Natural killer cell treated with Interleukin-12 subunit alpha and Interleukin-12 subunit beta and Interleukin-15 and Interleukin-18, amount 100 ng/mL, for 72 hours (primary cell): ENCODE measurements around the gene CDC20B. TPM values are rescaled to one million over a fixed set of nuclear protein-coding genes. Genes with fewer than 3 reads are reported as not detected.

Experiments used
- ATAC-seq, 2 donors: fragments of 150-1000 bp; cut with Tn5 transposase in 1 of 2; sonication (Bioruptor Pico), chemical (Tn5 transposase) in 1 of 2; 2 replicates each; pipeline ENCODE4 v1.10.0; 2021
- DNase-seq: peaks from one replicate; pipeline ENCODE4 v3.0.0; 2022; ENCODE audit warnings: low spot score
- H3K27ac Mint-ChIP-seq, 2 donors: 1 replicate in 1 of 2; 2 replicates in 1 of 2; pipeline ENCODE4 v1.8.0; 2022; ENCODE audit warnings: mixed read lengths in 2 of 2, mild to moderate bottlenecking in 1 of 2, moderate library complexity in 1 of 2
- H3K27me3 Mint-ChIP-seq, 2 donors: 1 replicate in 1 of 2; 2 replicates in 1 of 2; pipeline ENCODE4 v1.8.0; 2022; ENCODE audit warnings: mixed read lengths in 2 of 2
- H3K36me3 Mint-ChIP-seq: one replicate; pipeline ENCODE4 v1.8.0; 2022; ENCODE audit warnings: mixed read lengths
- H3K4me1 Mint-ChIP-seq, 2 donors: 1 replicate in 1 of 2; 2 replicates in 1 of 2; pipeline ENCODE4 v1.8.0; 2022; ENCODE audit warnings: low read depth in 2 of 2, mixed read lengths in 2 of 2, mild to moderate bottlenecking in 1 of 2
- H3K4me3 Mint-ChIP-seq: one replicate; pipeline ENCODE4 v1.8.0; 2022; ENCODE audit warnings: mixed read lengths
- H3K9me3 Mint-ChIP-seq: 2 replicates; pipeline ENCODE4 v1.8.0; 2022; ENCODE audit warnings: mixed read lengths
- total RNA-seq, 2 donors: library from RNA; stranded (reverse); gene quantifications; one replicate each; pipeline ENCODE4 v1.2.3, GENCODE V29; 2022

CDC20B gene
- total RNA-seq, 2 donors from 2014 or later = 0.31 TPM; not detected in 1

GRCh38 chr5:55070968-55071367, 102.0 kb downstream of the CDC20B start:
- Mint-ChIP-seq H3K4me1 (peaks cover 62 to 66% of the 10 kb centered on the region in 2 donors), H3K27me3 (no peaks in the 10 kb centered on the region), H3K4me3 (peak overlapping the region; percentile 55), H3K27ac (peak overlapping the region; percentile 76 to 96), H3K36me3 (peaks cover 10% of the 10 kb centered on the region), H3K9me3 (peaks cover 12% of the 10 kb centered on the region)
- ATAC-seq = peak; percentile 5 to 52
- no peak for DNase-seq

- Mint-ChIP-seq H3K4me3 (peak overlapping the region; percentile 49), H3K27me3 (no peaks in the 10 kb centered on the region), H3K4me1 (peaks cover 81 to 87% of the 10 kb centered on the region in 2 donors), H3K27ac (peak overlapping the region; percentile 98), H3K36me3 (peaks cover 11% of the 10 kb centered on the region), H3K9me3 (peaks cover 12% of the 10 kb centered on the region)
- DNase-seq = no peak
- ATAC-seq = peak; percentile 55 to 57
Observed at GRCh38 chr5:55066277-55066676, 106.7 kb downstream of the CDC20B start.

- Mint-ChIP-seq H3K4me3 (peak overlapping the region; percentile 59), H3K4me1 (peaks cover 79 to 84% of the 10 kb centered on the region in 2 donors), H3K36me3 (peaks cover 16% of the 10 kb centered on the region), H3K27ac (peak overlapping the region; percentile 98), H3K9me3 (peaks cover 12% of the 10 kb centered on the region), H3K27me3 (no peaks in the 10 kb centered on the region)
- DNase-seq (no peak), ATAC-seq (no peak)
Observed at GRCh38 chr5:55064523-55064922, 108.5 kb downstream of the CDC20B start.

- H3K4me3 Mint-ChIP-seq = peak overlapping the region; percentile 59
- peaks cover 73 to 79% of the 10 kb centered on the region in 2 donors for H3K4me1 Mint-ChIP-seq
- H3K27me3 Mint-ChIP-seq = no peaks in the 10 kb centered on the region
- peak overlapping the region; percentile 98 for H3K27ac Mint-ChIP-seq
- DNase-seq (no peak), ATAC-seq (no peak)
- peaks cover 16% of the 10 kb centered on the region for H3K36me3 Mint-ChIP-seq
- H3K9me3 Mint-ChIP-seq = peaks cover 12% of the 10 kb centered on the region
Observed at GRCh38 chr5:55063899-55064298, 109.1 kb downstream of the CDC20B start.

- DNase-seq (no peak), ATAC-seq (no peak)
- peaks cover 12% of the 10 kb centered on the region for H3K9me3 Mint-ChIP-seq
- peaks cover 16% of the 10 kb centered on the region for H3K36me3 Mint-ChIP-seq
- peak overlapping the region; percentile 98 for H3K27ac Mint-ChIP-seq
- H3K27me3 Mint-ChIP-seq = no peaks in the 10 kb centered on the region
- H3K4me1 Mint-ChIP-seq = peaks cover 75 to 82% of the 10 kb centered on the region in 2 donors
- H3K4me3 Mint-ChIP-seq = peak overlapping the region; percentile 88
Observed at GRCh38 chr5:55063220-55063863, 109.6 kb downstream of the CDC20B start.

Other genes starting within 250 kb of the CDC20B start
- under 1 TPM in 1 of 2 donors, not detected in 1; 0.73 TPM for gene ESM1, start 187.6 kb downstream of the CDC20B start, total RNA-seq
- gene GZMK, start 148.9 kb downstream of the CDC20B start, total RNA-seq = 1 to 10 TPM; 4.7 to 7.4 TPM
- 1,000 to 10,000 TPM in 1 of 2 donors, 100 to 1,000 TPM in 1; 522 to 1,702 TPM for gene GZMA, start 70.5 kb downstream of the CDC20B start, total RNA-seq
- gene GPX8, start 13.0 kb downstream of the CDC20B start, total RNA-seq = not detected
- gene MCIDAS, start 54.1 kb upstream of the CDC20B start, total RNA-seq = not detected
- gene CCNO, start 60.4 kb upstream of the CDC20B start, total RNA-seq = not detected
- gene DHX29, start 134.5 kb upstream of the CDC20B start, total RNA-seq = 10 to 100 TPM; 19.2 to 22.1 TPM
- 10 to 100 TPM; 72.9 to 95.9 TPM for gene MTREX, start 134.8 kb upstream of the CDC20B start, total RNA-seq